ENCODE measurements around the gene OTUD4. TPM values are rescaled to one million over a fixed set of nuclear protein-coding genes. Genes with fewer than 3 reads are reported as not detected.

The OTUD4 gene
- total RNA-seq, 1 donor from 2014 or later, result 47.4 TPM

DNA sequence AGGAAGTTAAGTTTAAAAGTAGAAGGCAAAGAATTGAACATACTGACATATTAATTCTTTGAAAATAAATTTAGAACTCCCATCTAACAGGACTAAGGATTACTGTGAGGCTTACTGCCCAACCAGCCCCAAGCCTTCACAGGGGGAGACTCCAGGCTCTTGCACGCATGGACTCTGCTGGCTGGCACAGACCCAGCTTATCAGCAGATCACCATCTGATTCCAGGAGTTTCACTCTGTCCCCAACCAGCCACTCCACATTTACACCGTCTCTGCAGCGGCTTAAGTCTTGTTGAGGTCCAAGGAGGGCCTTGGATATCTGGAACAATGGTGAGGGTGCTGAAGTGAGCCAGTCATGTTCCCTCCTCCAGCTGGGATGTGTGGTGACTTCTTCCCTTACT, 16.4 kb upstream of the OTUD4 start:
- H3K9me3 Mint-ChIP-seq (ENCODE audit: unreplicated experiment), result peaks cover 2% of the 10 kb centered on the region
- H3K36me3 Mint-ChIP-seq (ENCODE audit: low read depth, unreplicated experiment), result no peaks in the 10 kb centered on the region
- Histone ChIP-seq H3K27ac (ENCODE audit: low read depth, low read length) (no peak overlapping the region), H3K9me3 (ENCODE audit: insufficient read depth, low read depth, low read length) (no peaks in the 10 kb centered on the region), H3K4me2 (ENCODE audit: low read length) (no peak overlapping the region), H3K36me3 (ENCODE audit: insufficient read depth, low read length) (no peaks in the 10 kb centered on the region), H4K20me1 (ENCODE audit: insufficient read depth, low read length) (no peaks in the 10 kb centered on the region), H3K9ac (ENCODE audit: low read length) (no peak overlapping the region), H3K79me2 (ENCODE audit: insufficient read depth, low read length) (no peaks in the 10 kb centered on the region), H3K4me1 (ENCODE audit: insufficient read depth, low read length) (no peaks in the 10 kb centered on the region), H3K4me3 (ENCODE audit: insufficient read depth, low read depth, low read length) (no peak overlapping the region), H2AFZ (ENCODE audit: low read depth, low read length) (no peak overlapping the region), H3K27me3 (ENCODE audit: insufficient read depth, low read length) (no peaks in the 10 kb centered on the region)
- no peak for DNase-seq (ENCODE audit: low read depth)
- H3K27ac Mint-ChIP-seq (ENCODE audit: unreplicated experiment), result no peak overlapping the region
- no peaks in the 10 kb centered on the region for H3K4me1 Mint-ChIP-seq (ENCODE audit: low read depth, unreplicated experiment)
- H3K27me3 Mint-ChIP-seq (ENCODE audit: low read depth, unreplicated experiment), result no peaks in the 10 kb centered on the region
- H3K4me3 Mint-ChIP-seq (ENCODE audit: unreplicated experiment), result no peak overlapping the region
- TF ChIP-seq EZH2 (IDR thresholded peaks at IDR 0.05; ENCODE audit: insufficient read depth, low read length), result no peak
- TF ChIP-seq, protein P1, sequence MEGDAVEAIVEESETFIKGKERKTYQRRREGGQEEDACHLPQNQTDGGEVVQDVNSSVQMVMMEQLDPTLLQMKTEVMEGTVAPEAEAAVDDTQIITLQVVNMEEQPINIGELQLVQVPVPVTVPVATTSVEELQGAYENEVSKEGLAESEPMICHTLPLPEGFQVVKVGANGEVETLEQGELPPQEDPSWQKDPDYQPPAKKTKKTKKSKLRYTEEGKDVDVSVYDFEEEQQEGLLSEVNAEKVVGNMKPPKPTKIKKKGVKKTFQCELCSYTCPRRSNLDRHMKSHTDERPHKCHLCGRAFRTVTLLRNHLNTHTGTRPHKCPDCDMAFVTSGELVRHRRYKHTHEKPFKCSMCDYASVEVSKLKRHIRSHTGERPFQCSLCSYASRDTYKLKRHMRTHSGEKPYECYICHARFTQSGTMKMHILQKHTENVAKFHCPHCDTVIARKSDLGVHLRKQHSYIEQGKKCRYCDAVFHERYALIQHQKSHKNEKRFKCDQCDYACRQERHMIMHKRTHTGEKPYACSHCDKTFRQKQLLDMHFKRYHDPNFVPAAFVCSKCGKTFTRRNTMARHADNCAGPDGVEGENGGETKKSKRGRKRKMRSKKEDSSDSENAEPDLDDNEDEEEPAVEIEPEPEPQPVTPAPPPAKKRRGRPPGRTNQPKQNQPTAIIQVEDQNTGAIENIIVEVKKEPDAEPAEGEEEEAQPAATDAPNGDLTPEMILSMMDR (IDR thresholded peaks at IDR 0.05; ENCODE audit: insufficient read depth, low read depth, low read length), result no peak
- FAIRE-seq, result no peak

DNA sequence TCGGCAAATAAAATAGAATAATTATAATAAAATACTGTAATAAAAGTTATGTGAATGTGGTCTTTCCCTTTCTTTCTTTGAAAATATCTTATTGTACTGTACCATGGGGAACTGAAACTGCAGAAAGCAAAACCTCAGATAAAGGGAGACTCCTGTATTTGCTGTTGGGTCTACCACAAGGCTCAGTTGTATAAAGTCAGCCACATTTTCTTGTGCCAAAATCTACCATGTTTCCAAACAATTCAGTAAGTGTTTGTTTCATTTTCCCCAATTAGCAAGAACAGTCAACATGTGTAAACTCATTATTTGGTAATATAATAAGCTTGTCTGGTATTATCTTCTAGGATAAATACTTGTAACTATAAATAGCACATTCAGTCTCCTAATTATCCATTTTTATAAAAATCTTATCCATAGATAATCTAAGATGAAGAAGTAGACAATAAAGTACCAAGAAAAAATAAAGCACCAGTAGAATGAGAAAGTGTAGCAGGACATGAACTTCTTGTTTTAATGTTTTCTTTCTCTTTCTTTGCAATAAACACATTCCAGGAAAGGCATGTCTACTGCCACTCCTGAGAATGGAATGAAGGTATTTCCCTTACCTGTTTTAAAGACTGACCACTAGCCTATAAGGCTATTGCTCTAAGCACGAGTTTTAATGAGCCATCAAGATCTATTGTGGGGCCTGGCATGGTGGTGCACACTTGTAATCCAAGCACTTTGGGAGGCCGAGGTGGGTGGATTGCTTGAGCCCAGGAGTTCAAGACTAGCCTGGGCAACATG, 15.0 kb upstream of the OTUD4 start:
- H3K4me1 Mint-ChIP-seq (ENCODE audit: low read depth, unreplicated experiment), result no peaks in the 10 kb centered on the region
- Histone ChIP-seq H3K4me3 (ENCODE audit: insufficient read depth, low read depth, low read length) (no peak overlapping the region), H3K27me3 (ENCODE audit: insufficient read depth, low read length) (no peaks in the 10 kb centered on the region), H3K4me2 (ENCODE audit: low read length) (no peak overlapping the region), H3K4me1 (ENCODE audit: insufficient read depth, low read length) (no peaks in the 10 kb centered on the region), H3K9me3 (ENCODE audit: insufficient read depth, low read depth, low read length) (no peaks in the 10 kb centered on the region), H3K79me2 (ENCODE audit: insufficient read depth, low read length) (no peaks in the 10 kb centered on the region), H3K27ac (ENCODE audit: low read depth, low read length) (no peak overlapping the region), H2AFZ (ENCODE audit: low read depth, low read length) (no peak overlapping the region), H3K36me3 (ENCODE audit: insufficient read depth, low read length) (no peaks in the 10 kb centered on the region), H4K20me1 (ENCODE audit: insufficient read depth, low read length) (no peaks in the 10 kb centered on the region), H3K9ac (ENCODE audit: low read length) (no peak overlapping the region)
- no peaks in the 10 kb centered on the region for H3K36me3 Mint-ChIP-seq (ENCODE audit: low read depth, unreplicated experiment)
- no peak for DNase-seq (ENCODE audit: low read depth)
- H3K27me3 Mint-ChIP-seq (ENCODE audit: low read depth, unreplicated experiment), result no peaks in the 10 kb centered on the region
- TF ChIP-seq EZH2 (IDR thresholded peaks at IDR 0.05; ENCODE audit: insufficient read depth, low read length), result no peak
- TF ChIP-seq, protein P1 (IDR thresholded peaks at IDR 0.05; ENCODE audit: insufficient read depth, low read depth, low read length), result no peak
- peaks cover 2% of the 10 kb centered on the region for H3K9me3 Mint-ChIP-seq (ENCODE audit: unreplicated experiment)
- no peak overlapping the region for H3K27ac Mint-ChIP-seq (ENCODE audit: unreplicated experiment)
- H3K4me3 Mint-ChIP-seq (ENCODE audit: unreplicated experiment), result no peak overlapping the region
- no peak for FAIRE-seq

DNA sequence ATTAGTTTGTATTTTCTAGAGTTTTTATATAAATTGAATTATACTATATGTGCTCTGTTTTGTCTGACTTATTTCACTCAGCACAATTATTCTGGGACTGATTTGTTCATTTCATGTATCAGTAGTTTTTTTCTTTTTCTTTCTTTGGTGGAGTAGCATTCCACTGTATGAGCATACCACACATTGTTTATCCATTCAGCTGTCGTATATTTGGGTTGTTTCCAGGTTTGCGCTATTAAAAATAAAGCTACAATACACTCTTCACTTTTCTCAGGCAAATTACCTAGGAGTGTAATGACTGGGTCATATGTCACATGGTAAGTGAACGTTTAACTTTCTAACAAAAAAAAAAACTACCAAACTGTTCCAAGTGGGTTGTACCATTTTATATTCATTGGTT, 9.6 kb upstream of the OTUD4 start:
- no peaks in the 10 kb centered on the region for H3K36me3 Mint-ChIP-seq (ENCODE audit: low read depth, unreplicated experiment)
- Histone ChIP-seq H3K36me3 (ENCODE audit: insufficient read depth, low read length) (no peaks in the 10 kb centered on the region), H3K4me2 (ENCODE audit: low read length) (no peak overlapping the region), H3K9me3 (ENCODE audit: insufficient read depth, low read depth, low read length) (no peaks in the 10 kb centered on the region), H3K4me3 (ENCODE audit: insufficient read depth, low read depth, low read length) (no peak overlapping the region), H3K9ac (ENCODE audit: low read length) (no peak overlapping the region), H2AFZ (ENCODE audit: low read depth, low read length) (no peak overlapping the region), H4K20me1 (ENCODE audit: insufficient read depth, low read length) (no peaks in the 10 kb centered on the region), H3K79me2 (ENCODE audit: insufficient read depth, low read length) (no peaks in the 10 kb centered on the region), H3K27me3 (ENCODE audit: insufficient read depth, low read length) (no peaks in the 10 kb centered on the region), H3K4me1 (ENCODE audit: insufficient read depth, low read length) (no peaks in the 10 kb centered on the region), H3K27ac (ENCODE audit: low read depth, low read length) (no peak overlapping the region)
- TF ChIP-seq, protein P1 (IDR thresholded peaks at IDR 0.05; ENCODE audit: insufficient read depth, low read depth, low read length), result no peak
- no peak for TF ChIP-seq EZH2 (IDR thresholded peaks at IDR 0.05; ENCODE audit: insufficient read depth, low read length)
- FAIRE-seq (no peak), DNase-seq (ENCODE audit: low read depth) (peak; percentile 25)
- H3K4me3 Mint-ChIP-seq (ENCODE audit: unreplicated experiment), result no peak overlapping the region
- H3K4me1 Mint-ChIP-seq (ENCODE audit: low read depth, unreplicated experiment), result no peaks in the 10 kb centered on the region
- no peaks in the 10 kb centered on the region for H3K27me3 Mint-ChIP-seq (ENCODE audit: low read depth, unreplicated experiment)
- peaks cover 2% of the 10 kb centered on the region for H3K9me3 Mint-ChIP-seq (ENCODE audit: unreplicated experiment)
- no peak overlapping the region for H3K27ac Mint-ChIP-seq (ENCODE audit: unreplicated experiment)
